Suprapubic skin (tissue), 4 donors: ENCODE measurements around the gene VPS9D1. TPM values are rescaled to one million over a fixed set of nuclear protein-coding genes. Genes with fewer than 3 reads are reported as not detected.
"Not testable (repeated sequence)": the region's sequence is repeated elsewhere in the genome, so short reads cannot be mapped to it uniquely, and the experiment has no call there.

Experiments
- DNase-seq, 2 donors: peaks; one replicate each; pipeline ENCODE4 v3.0.0-alpha.2; 2019; ENCODE audit warnings: low spot score in 2 of 2
- H3K27ac ChIP-seq: fragments of 200-600 bp; sonication (generic); one replicate; pipeline ENCODE4 v1.5.1; 2019
- H3K27me3 ChIP-seq: fragments of 200-600 bp; sonication (generic); one replicate; pipeline ENCODE4 v1.5.1; 2019
- H3K36me3 ChIP-seq: fragments of 200-600 bp; sonication (generic); one replicate; pipeline ENCODE4 v1.5.1; 2019
- H3K4me1 ChIP-seq: fragments of 200-600 bp; sonication (generic); one replicate; pipeline ENCODE4 v1.5.1; 2019
- H3K4me3 ChIP-seq: fragments of 200-600 bp; sonication (generic); one replicate; pipeline ENCODE4 v1.5.1; 2019; ENCODE audit warnings: mild to moderate bottlenecking
- H3K9me3 ChIP-seq: fragments of 200-600 bp; sonication (generic); one replicate; pipeline ENCODE4 v1.5.1; 2019
- CTCF ChIP-seq, 2 donors: fragments of 200-600 bp in 1 of 2; fragments of 450-650 bp in 1 of 2; sonication (generic) in 1 of 2; IDR thresholded peaks; one replicate each; pipeline ENCODE4 v1.5.1; 2016 to 2019; ENCODE audit warnings: antibody characterized with exemption in 2 of 2, mild to moderate bottlenecking in 1 of 2, moderate library complexity in 1 of 2
- EP300 ChIP-seq: sonication (generic); formaldehyde crosslinking; IDR thresholded peaks from one replicate; pipeline ENCODE4 v1.6.1; 2017; ENCODE audit warnings: antibody characterized with exemption
- POLR2A ChIP-seq, 2 donors: fragments of 450-650 bp; IDR thresholded peaks; one replicate each; pipeline ENCODE4 v1.6.1; 2017; ENCODE audit warnings: antibody characterized with exemption in 2 of 2, mild to moderate bottlenecking in 2 of 2, moderate library complexity in 2 of 2
- POLR2AphosphoS5 ChIP-seq, 3 donors: sonication (generic); formaldehyde crosslinking; IDR thresholded peaks; one replicate each; pipeline ENCODE4 v1.6.1; 2017; ENCODE audit warnings: antibody characterized with exemption in 3 of 3
- WGBS: methylation state at CpG from one replicate; pipeline ENCODE4 v1.1.5; 2018; 5-methylcytosine and 5-hydroxymethylcytosine counted together
- total RNA-seq, 4 donors: library from RNA; depleted of rRNA; stranded (reverse); fragments of >200 nt; gene quantifications; one replicate each; pipeline ENCODE4 v1.1.0, GENCODE V29; 2016

Gene VPS9D1
- total RNA-seq, 4 donors from 2014 or later, result 9.1 to 13.5 (median 10.2) TPM

- peaks cover 21% of the 10 kb centered on the region for H3K4me1 ChIP-seq
- H3K27ac ChIP-seq, result peak within 1 kb of the TSS; percentile 82
- no peaks in the 10 kb centered on the region for H3K27me3 ChIP-seq
- peak within 1 kb of the TSS; percentile 71 for H3K4me3 ChIP-seq
- TF ChIP-seq EP300 (no peak), POLR2A (IDR thresholded peaks at IDR 0.05) (peak in 1 of 2 donors; percentile 21), POLR2AphosphoS5 (IDR thresholded peaks at IDR 0.05) (peak in 1 of 3 donors; percentile 53), CTCF (IDR thresholded peaks at IDR 0.05) (no peak)
- DNase-seq, result peak; percentile 89 to 92
- H3K9me3 ChIP-seq, result no peaks in the 10 kb centered on the region
- WGBS, result 0% methylated on average over 21 of the region's 67 CpGs
- peaks cover 22% of the 10 kb centered on the region for H3K36me3 ChIP-seq
Measured at GRCh38 chr16:89686520-89687091, 34.1 kb downstream of the VPS9D1 start, which contains the start of gene CDK10. Gene CDK10 (plus strand): TSS chr16:89686689. CDS start chr16:89686711, 22 bp downstream.

GRCh38 chr16:89685916-89686315, 34.8 kb downstream of the VPS9D1 start:
- H3K4me1 ChIP-seq, result peaks cover 21% of the 10 kb centered on the region
- 90% methylated on average over 1 of the region's 1 CpG for WGBS
- DNase-seq, result no peak
- H3K27ac ChIP-seq, result no peak overlapping the region
- TF ChIP-seq POLR2A (IDR thresholded peaks at IDR 0.05), result no peak
- TF ChIP-seq EP300, result no peak
- no peak for TF ChIP-seq CTCF (IDR thresholded peaks at IDR 0.05)
- TF ChIP-seq POLR2AphosphoS5 (IDR thresholded peaks at IDR 0.05), result no peak
- peak overlapping the region; percentile 71 for H3K4me3 ChIP-seq
- no peaks in the 10 kb centered on the region for H3K9me3 ChIP-seq
- peaks cover 15% of the 10 kb centered on the region for H3K36me3 ChIP-seq
- no peaks in the 10 kb centered on the region for H3K27me3 ChIP-seq

- H3K27me3 ChIP-seq, result no peaks in the 10 kb centered on the region
- DNase-seq, result no peak
- H3K9me3 ChIP-seq, result no peaks in the 10 kb centered on the region
- no peak for TF ChIP-seq POLR2A (IDR thresholded peaks at IDR 0.05)
- TF ChIP-seq EP300, result no peak
- no peak for TF ChIP-seq CTCF (IDR thresholded peaks at IDR 0.05)
- no peak for TF ChIP-seq POLR2AphosphoS5 (IDR thresholded peaks at IDR 0.05)
- no peaks in the 10 kb centered on the region for H3K36me3 ChIP-seq
- no peak overlapping the region for H3K4me3 ChIP-seq
- 99% methylated on average over 2 of the region's 2 CpGs for WGBS
- no peaks in the 10 kb centered on the region for H3K4me1 ChIP-seq
- no peak overlapping the region for H3K27ac ChIP-seq
Measured at GRCh38 chr16:89678258-89678657, 42.4 kb downstream of the VPS9D1 start.

- WGBS, result 93% methylated on average over 16 of the region's 16 CpGs
- Histone ChIP-seq H3K4me3 (no peak overlapping the region), H3K27me3 (no peaks in the 10 kb centered on the region), H3K9me3 (no peaks in the 10 kb centered on the region), H3K27ac (no peak overlapping the region), H3K4me1 (no peaks in the 10 kb centered on the region), H3K36me3 (no peaks in the 10 kb centered on the region)
- TF ChIP-seq POLR2AphosphoS5 (IDR thresholded peaks at IDR 0.05), result no peak
- TF ChIP-seq EP300, result no peak
- no peak for TF ChIP-seq CTCF (IDR thresholded peaks at IDR 0.05)
- TF ChIP-seq POLR2A (IDR thresholded peaks at IDR 0.05), result no peak
- no peak for DNase-seq
Measured at GRCh38 chr16:89672177-89672941, 48.3 kb downstream of the VPS9D1 start.

GRCh38 chr16:89671565-89671964, 49.1 kb downstream of the VPS9D1 start:
- not testable (repeated sequence) for DNase-seq, H3K27ac ChIP-seq, H3K36me3 ChIP-seq, H3K27me3 ChIP-seq, H3K4me1 ChIP-seq, H3K9me3 ChIP-seq, H3K4me3 ChIP-seq
- WGBS, result 90% methylated on average over 4 of the region's 4 CpGs
